MM.1S (cell line): ENCODE measurements around the gene ADTRP.

Experiments used
- EZH2 ChIP-seq: fragments of 300-600 bp; sonication (generic); optimal IDR thresholded peaks from 2 replicates; pipeline ENCODE3; 2017; ENCODE audit warnings: low read depth, mild to moderate bottlenecking, antibody characterized with exemption, low read length, mixed read lengths
- EZH2phosphoT487 ChIP-seq: fragments of 300-600 bp; sonication (generic); IDR thresholded peaks from 2 replicates; pipeline ENCODE4 v1.6.1; 2018; ENCODE audit warnings: antibody characterized with exemption, low read length
- TF ChIP-seq, protein P1 (sequence below): fragments of 300-600 bp; sonication (generic); IDR thresholded peaks from 2 replicates; pipeline ENCODE4 v1.5.1; 2016; ENCODE audit warnings: antibody characterized with exemption, low read length, mixed read lengths

DNA sequence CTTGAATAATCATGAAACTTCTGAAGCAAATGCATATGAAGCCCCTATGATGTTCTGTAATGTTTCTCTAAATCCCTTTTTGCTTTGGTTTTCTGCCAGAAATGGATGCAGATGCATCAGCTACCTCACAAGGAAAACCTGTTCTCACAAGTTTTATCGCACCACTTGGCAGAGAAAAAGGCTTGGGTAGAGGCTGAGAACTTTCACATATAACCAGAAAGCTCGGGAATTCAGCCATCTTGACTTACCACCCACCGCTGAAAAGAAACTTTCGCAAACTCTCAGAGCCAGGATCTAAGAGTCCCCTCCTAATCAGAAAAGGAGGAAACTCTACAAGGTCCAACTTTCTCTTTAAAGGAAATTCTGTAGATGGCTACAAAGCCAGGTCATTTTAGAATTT, 36.2 kb upstream of the ADTRP start:
- TF ChIP-seq, protein P1, sequence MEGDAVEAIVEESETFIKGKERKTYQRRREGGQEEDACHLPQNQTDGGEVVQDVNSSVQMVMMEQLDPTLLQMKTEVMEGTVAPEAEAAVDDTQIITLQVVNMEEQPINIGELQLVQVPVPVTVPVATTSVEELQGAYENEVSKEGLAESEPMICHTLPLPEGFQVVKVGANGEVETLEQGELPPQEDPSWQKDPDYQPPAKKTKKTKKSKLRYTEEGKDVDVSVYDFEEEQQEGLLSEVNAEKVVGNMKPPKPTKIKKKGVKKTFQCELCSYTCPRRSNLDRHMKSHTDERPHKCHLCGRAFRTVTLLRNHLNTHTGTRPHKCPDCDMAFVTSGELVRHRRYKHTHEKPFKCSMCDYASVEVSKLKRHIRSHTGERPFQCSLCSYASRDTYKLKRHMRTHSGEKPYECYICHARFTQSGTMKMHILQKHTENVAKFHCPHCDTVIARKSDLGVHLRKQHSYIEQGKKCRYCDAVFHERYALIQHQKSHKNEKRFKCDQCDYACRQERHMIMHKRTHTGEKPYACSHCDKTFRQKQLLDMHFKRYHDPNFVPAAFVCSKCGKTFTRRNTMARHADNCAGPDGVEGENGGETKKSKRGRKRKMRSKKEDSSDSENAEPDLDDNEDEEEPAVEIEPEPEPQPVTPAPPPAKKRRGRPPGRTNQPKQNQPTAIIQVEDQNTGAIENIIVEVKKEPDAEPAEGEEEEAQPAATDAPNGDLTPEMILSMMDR = no peak
- TF ChIP-seq EZH2 = no peak
- no peak for TF ChIP-seq EZH2phosphoT487
